NB4 (cell line): ENCODE data around the gene AP1S3.

ENCODE experiments used
- DNase-seq: peaks from one replicate; pipeline ENCODE4 v3.0.0; 2010; ENCODE audit warnings: low read depth
- H3K4me3 ChIP-seq: one replicate; pipeline ENCODE4 v1.5.1; 2011; ENCODE audit warnings: mild to moderate bottlenecking, low read depth, low read length, moderate library complexity
- CTCF ChIP-seq: IDR thresholded peaks from one replicate; pipeline ENCODE4 v1.5.1; 2012; ENCODE audit warnings: low read depth, low read length
- MYC ChIP-seq: IDR thresholded peaks from 2 replicates; pipeline ENCODE4 v1.6.1; 2011; ENCODE audit warnings: low read depth, low read length
- POLR2A ChIP-seq: IDR thresholded peaks from 2 replicates; pipeline ENCODE4 v1.6.1; 2011; ENCODE audit warnings: mild to moderate bottlenecking; ENCODE audit not compliant: insufficient read length; ENCODE audit errors: extremely low read depth
- TF ChIP-seq, protein P1 (sequence below): IDR thresholded peaks from 2 replicates; pipeline ENCODE4 v1.6.1; 2011; ENCODE audit warnings: low read depth, low read length

The AP1S3 gene

GRCh38 chr2:223722226-223722625 is 115.2 kb downstream of the AP1S3 start:
- TF ChIP-seq, protein P1, sequence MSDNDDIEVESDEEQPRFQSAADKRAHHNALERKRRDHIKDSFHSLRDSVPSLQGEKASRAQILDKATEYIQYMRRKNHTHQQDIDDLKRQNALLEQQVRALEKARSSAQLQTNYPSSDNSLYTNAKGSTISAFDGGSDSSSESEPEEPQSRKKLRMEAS: no peak
- TF ChIP-seq MYC (no peak), POLR2A (no peak), CTCF (no peak)
- no peak for DNase-seq
- H3K4me3 ChIP-seq: no peak overlapping the region

DNA sequence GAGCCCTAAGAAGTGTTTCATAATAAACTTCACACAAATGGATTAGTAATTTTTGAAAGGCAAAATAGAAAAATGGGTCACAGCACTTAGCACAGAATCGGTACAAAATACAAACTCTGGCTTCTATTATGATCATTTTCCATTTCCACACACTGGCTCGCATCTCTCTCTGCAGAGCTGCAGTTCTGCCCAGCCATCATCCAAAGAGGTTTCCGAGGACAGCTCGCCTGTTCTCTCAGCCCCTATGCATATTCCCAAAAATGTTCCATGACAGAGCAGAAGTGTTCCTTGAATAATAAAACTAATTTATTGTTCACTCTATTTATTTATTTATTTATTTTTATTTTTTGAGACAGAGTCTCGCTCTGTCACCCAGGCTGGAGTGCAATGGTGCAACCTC is 115.6 kb downstream of the AP1S3 start:
- no peak for TF ChIP-seq CTCF
- no peak for TF ChIP-seq MYC
- DNase-seq: no peak
- no peak overlapping the region for H3K4me3 ChIP-seq

DNA sequence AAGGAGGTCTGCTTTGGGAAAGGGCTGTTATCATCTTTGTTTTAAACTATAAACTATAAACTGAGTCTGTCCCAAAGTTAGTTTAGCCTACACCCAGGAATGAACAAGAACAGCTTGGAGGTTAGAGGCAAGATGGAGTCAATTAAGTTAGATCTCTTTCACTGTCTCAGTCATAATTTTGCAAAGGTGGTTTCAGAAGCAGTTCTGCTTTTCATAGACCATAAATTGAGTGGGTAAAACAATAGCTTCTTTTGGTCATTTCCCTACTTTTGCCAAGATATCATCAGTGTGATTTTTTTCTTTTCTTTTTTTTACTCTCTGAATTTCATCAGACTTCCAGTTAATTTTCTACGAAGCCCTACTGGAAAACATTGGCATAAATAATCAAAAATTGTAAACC is 117.0 kb downstream of the AP1S3 start:
- DNase-seq: no peak
- TF ChIP-seq, protein P1: no peak
- TF ChIP-seq CTCF (no peak), MYC (no peak), POLR2A (no peak)
- H3K4me3 ChIP-seq: no peak overlapping the region

DNA sequence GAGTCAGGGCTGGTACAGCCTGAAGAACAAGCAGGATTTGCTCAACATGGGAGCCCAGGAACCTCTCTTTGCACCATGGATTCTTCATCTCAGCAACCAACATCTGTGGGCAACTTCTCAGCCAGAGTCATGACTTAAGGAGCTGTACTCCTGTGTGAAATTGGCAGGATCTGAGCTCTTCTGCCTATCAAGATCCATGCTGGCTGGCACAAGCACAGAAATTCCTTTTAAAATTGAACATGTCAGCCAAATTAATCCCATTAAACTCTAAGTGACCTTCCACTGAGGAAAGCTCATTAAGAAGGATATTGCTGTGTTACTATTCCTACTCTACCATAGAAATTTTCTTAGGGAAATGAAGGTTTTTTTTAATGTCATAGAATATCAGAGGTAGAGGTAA is 124.7 kb downstream of the AP1S3 start:
- no peak for DNase-seq
- no peak for TF ChIP-seq CTCF
- TF ChIP-seq, protein P1: no peak
- TF ChIP-seq POLR2A: no peak
- no peak for TF ChIP-seq MYC

GRCh38 chr2:223711596-223712326 is 125.6 kb downstream of the AP1S3 start:
- no peak for DNase-seq
- TF ChIP-seq CTCF: no peak
- TF ChIP-seq, protein P1: no peak
- TF ChIP-seq POLR2A: no peak
- no peak for TF ChIP-seq MYC
- no peak overlapping the region for H3K4me3 ChIP-seq

More for the DNA sequence above, 124.7 kb downstream of the AP1S3 start:
- H3K4me3 ChIP-seq: no peak overlapping the region
